Keratinocyte (primary cell): Measurements from ENCODE around the gene FBXL17.

ENCODE experiments used
- CTCF ChIP-seq, 3 experiments: IDR thresholded peaks in 1 of 3; conservative IDR thresholded peaks in 1 of 3; optimal IDR thresholded peaks in 1 of 3; 2 replicates in 2 of 3; 3 replicates in 1 of 3; pipeline versions ENCODE3 to v1.5.1; 2011; ENCODE audit warnings: low read length in 3 of 3, mild to moderate bottlenecking in 3 of 3, moderate library complexity in 2 of 3, control low read depth in 1 of 3, inconsistent platforms in 1 of 3; ENCODE audit not compliant: insufficient read depth in 2 of 3; ENCODE audit errors: extremely low read depth in 1 of 3
- EZH2 ChIP-seq: IDR thresholded peaks from one replicate; pipeline ENCODE4 v1.6.1; 2012; ENCODE audit warnings: inconsistent platforms, mild to moderate bottlenecking, low read length, moderate library complexity

- TF ChIP-seq CTCF (optimal IDR thresholded peaks at IDR 0.05 in 1 of 3, IDR thresholded peaks at IDR 0.05 in 1 of 3, conservative IDR thresholded peaks at IDR 0.05 in 1 of 3; ENCODE audit: extremely low read depth in 1 of 3, insufficient read depth in 2 of 3, low read length in 3 of 3) (no peak), EZH2 (no peak)
Observed at GRCh38 chr5:108101821-108102220, 280.1 kb downstream of the FBXL17 start.
